Sigmoid colon (tissue), 7 donors: ENCODE data around the gene FCGBP. TPM values are rescaled to one million over a fixed set of nuclear protein-coding genes. Genes with fewer than 3 reads are reported as not detected.

Source experiments
- DNase-seq: peaks from one replicate; pipeline ENCODE4 v3.0.0-alpha.2; 2019
- H3K27ac ChIP-seq, 4 donors: fragments of 200-600 bp; sonication (generic); one replicate each; pipeline ENCODE4 v1.5.1; 2016 to 2019; ENCODE audit warnings: mild to moderate bottlenecking in 1 of 4
- H3K27me3 ChIP-seq, 3 donors: fragments of 200-600 bp; sonication (generic); one replicate each; pipeline ENCODE4 v1.5.1; 2019; ENCODE audit warnings: mild to moderate bottlenecking in 1 of 3
- H3K36me3 ChIP-seq, 4 donors: fragments of 200-600 bp; sonication (generic); one replicate each; pipeline ENCODE4 v1.5.1; 2016 to 2019
- H3K4me1 ChIP-seq, 4 donors: fragments of 200-600 bp; sonication (generic); one replicate each; pipeline ENCODE4 v1.5.1; 2017 to 2019
- H3K4me3 ChIP-seq, 4 donors: fragments of 200-600 bp; sonication (generic); one replicate each; pipeline ENCODE4 v1.5.1; 2017 to 2019; ENCODE audit warnings: mild to moderate bottlenecking in 2 of 4, moderate library complexity in 1 of 4
- H3K9me3 ChIP-seq, 4 donors: fragments of 200-600 bp in 3 of 4; sonication (generic) in 3 of 4; one replicate each; pipeline versions ENCODE4 v1.5.1 to v1.6.1; 2013 to 2019
- CTCF ChIP-seq, 4 experiments: fragments of 450-650 bp in 3 of 4; fragments of 200-600 bp in 1 of 4; IDR thresholded peaks; one replicate each; pipeline ENCODE4 v1.5.1; 2016 to 2019; ENCODE audit warnings: antibody characterized with exemption in 4 of 4, mild to moderate bottlenecking in 3 of 4, moderate library complexity in 2 of 4
- EP300 ChIP-seq, 4 donors: sonication (generic); formaldehyde crosslinking; IDR thresholded peaks; one replicate each; pipeline ENCODE4 v1.6.1; 2017; ENCODE audit warnings: antibody characterized with exemption in 4 of 4
- POLR2A ChIP-seq, 2 donors: fragments of 450-650 bp; IDR thresholded peaks; one replicate each; pipeline ENCODE4 v1.6.1; 2016; ENCODE audit warnings: antibody characterized with exemption in 2 of 2, mild to moderate bottlenecking in 2 of 2, moderate library complexity in 2 of 2
- POLR2AphosphoS5 ChIP-seq, 4 donors: sonication (generic); formaldehyde crosslinking; IDR thresholded peaks; one replicate each; pipeline ENCODE4 v1.6.1; 2017; ENCODE audit warnings: antibody characterized with exemption in 4 of 4
- WGBS, 2 donors: extraction: QIAGEN DNeasy Blood & Tissue Kit; methylation state at CpG; one replicate each; pipeline ENCODE4 v1.1.7; 2013; 5-methylcytosine and 5-hydroxymethylcytosine counted together
- intact Hi-C: fragments of 100-400 bp; cut with DNase I; formaldehyde crosslinking; loops from one replicate; pipeline ENCODE4 v1.15.1; 2023
- polyA plus RNA-seq, 3 donors: library from polyadenylated mRNA; stranded (reverse); fragments of 200-250 nt; gene quantifications; one replicate each; pipeline ENCODE4 v1.2.3, GENCODE V29; 2013
- total RNA-seq, 4 donors: library from RNA; depleted of rRNA; stranded (reverse); fragments of >200 nt; gene quantifications; one replicate each; pipeline ENCODE4 v1.1.0, GENCODE V29; 2016
- donor health status: healthy with polysubstance abuse.
- donor health status: Bipolar disorder and iron deficiency.
- donor health status: healthy.

Gene FCGBP
- total and polyA plus RNA-seq, 7 donors = 7.5 to 713 (median 83.5) TPM

GRCh38 chr19:39942366-39942730 lies 7.9 kb upstream of the FCGBP start:
- no peak for TF ChIP-seq POLR2A (IDR thresholded peaks at IDR 0.05)
- TF ChIP-seq EP300 (IDR thresholded peaks at IDR 0.05) = no peak
- no peak for TF ChIP-seq CTCF (IDR thresholded peaks at IDR 0.05)
- TF ChIP-seq POLR2AphosphoS5 (IDR thresholded peaks at IDR 0.05) = no peak
- Histone ChIP-seq H3K4me3 (no peak overlapping the region), H3K27ac (no peak overlapping the region), H3K27me3 (peaks cover 0 to 5% (median 0%) of the 10 kb centered on the region in 3 donors), H3K9me3 (peaks cover 0 to 8% (median 0%) of the 10 kb centered on the region in 4 donors), H3K4me1 (no peaks in the 10 kb centered on the region), H3K36me3 (no peaks in the 10 kb centered on the region)
- no peak for DNase-seq
- intact Hi-C loops = no loop called here
- 29 to 31% methylated on average over 4 of the region's 4 CpGs for WGBS, 2 donors

DNA sequence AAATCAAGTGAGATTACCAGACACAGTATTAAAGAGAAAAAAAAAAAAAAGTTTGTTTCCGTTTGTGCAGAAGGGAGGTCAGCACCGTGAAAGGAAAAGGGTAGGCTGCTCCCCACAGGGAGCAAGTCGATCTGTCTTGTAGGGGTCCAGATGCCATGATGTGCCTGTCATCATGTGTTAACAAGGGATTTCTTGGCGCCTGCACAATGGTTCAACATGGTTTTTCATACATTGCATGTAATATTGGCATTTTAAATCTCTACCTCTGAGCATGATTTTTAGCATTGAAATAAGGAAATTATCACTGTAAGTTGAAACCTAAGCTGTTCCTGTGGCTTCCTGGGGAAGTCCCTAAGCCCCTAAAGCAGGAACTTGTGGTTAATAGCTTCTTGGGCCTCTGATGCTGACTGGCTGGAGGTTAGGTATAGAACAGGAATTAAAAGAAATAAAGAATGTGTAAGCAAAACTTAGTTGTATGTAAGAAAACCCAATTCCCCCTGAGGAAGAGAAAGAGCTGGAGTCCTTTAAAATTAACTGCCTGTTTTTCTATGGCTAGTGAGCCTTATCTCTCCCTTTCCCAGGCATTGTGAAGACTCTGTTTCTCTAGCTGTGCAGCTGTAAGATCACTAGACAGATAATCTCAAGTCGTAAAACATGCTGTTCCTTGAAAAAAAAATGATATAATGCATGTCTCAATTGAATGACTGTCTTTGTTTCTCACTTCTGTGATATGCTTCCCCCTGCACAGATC lies 7.4 kb upstream of the FCGBP start:
- intact Hi-C loops = no loop called here
- Histone ChIP-seq H3K27me3 (peaks cover 0 to 5% (median 0%) of the 10 kb centered on the region in 3 donors), H3K4me3 (no peak overlapping the region), H3K9me3 (peaks cover 0 to 8% (median 0%) of the 10 kb centered on the region in 4 donors), H3K4me1 (no peaks in the 10 kb centered on the region), H3K27ac (no peak overlapping the region), H3K36me3 (no peaks in the 10 kb centered on the region)
- DNase-seq = no peak
- 12 to 20% methylated on average over 5 of the region's 5 CpGs for WGBS, 2 donors
- TF ChIP-seq POLR2AphosphoS5 (IDR thresholded peaks at IDR 0.05) (no peak), EP300 (IDR thresholded peaks at IDR 0.05) (no peak), CTCF (IDR thresholded peaks at IDR 0.05) (no peak), POLR2A (IDR thresholded peaks at IDR 0.05) (no peak)

DNA sequence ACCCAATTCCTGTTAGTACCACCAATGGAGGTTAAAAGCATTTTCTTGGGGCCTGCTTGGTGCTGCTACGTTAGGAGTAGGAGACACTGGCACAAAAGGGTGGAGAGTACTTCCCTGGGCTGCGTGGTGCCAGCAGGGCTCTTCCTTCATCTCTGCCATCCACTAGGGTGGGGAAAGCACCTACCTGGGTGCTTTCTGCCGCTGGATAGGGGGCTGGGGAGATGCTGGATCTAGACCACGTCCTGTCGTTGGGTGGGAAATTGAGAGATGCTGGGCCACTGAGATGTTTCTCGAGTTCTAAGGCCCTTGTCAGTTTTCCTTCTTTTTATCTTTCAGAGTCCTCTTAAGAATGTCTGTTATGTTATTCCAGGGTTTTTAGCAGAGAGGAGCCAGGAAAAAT lies 6.7 kb upstream of the FCGBP start:
- Histone ChIP-seq H3K27ac (no peak overlapping the region), H3K27me3 (no peaks in the 10 kb centered on the region), H3K9me3 (peaks cover 0 to 8% (median 0%) of the 10 kb centered on the region in 4 donors), H3K4me1 (no peaks in the 10 kb centered on the region), H3K4me3 (no peak overlapping the region), H3K36me3 (no peaks in the 10 kb centered on the region)
- 43 to 68% methylated on average over 6 of the region's 6 CpGs for WGBS, 2 donors
- TF ChIP-seq POLR2AphosphoS5 (IDR thresholded peaks at IDR 0.05) (no peak), CTCF (IDR thresholded peaks at IDR 0.05) (no peak), EP300 (IDR thresholded peaks at IDR 0.05) (no peak), POLR2A (IDR thresholded peaks at IDR 0.05) (no peak)
- intact Hi-C loops = no loop called here
- no peak for DNase-seq

- Histone ChIP-seq H3K4me1 (no peaks in the 10 kb centered on the region), H3K36me3 (no peaks in the 10 kb centered on the region), H3K27me3 (no peaks in the 10 kb centered on the region), H3K4me3 (no peak overlapping the region), H3K9me3 (peaks cover 0 to 8% (median 0%) of the 10 kb centered on the region in 4 donors), H3K27ac (no peak overlapping the region)
- TF ChIP-seq CTCF (IDR thresholded peaks at IDR 0.05) = no peak
- TF ChIP-seq POLR2AphosphoS5 (IDR thresholded peaks at IDR 0.05) = no peak
- TF ChIP-seq EP300 (IDR thresholded peaks at IDR 0.05) = no peak
- no peak for TF ChIP-seq POLR2A (IDR thresholded peaks at IDR 0.05)
- WGBS, 2 donors = 61 to 66% methylated on average over 1 of the region's 1 CpG
- DNase-seq = no peak
- intact Hi-C loops = no loop called here
These were observed 5.9 kb upstream of the FCGBP start for GRCh38 chr19:39940221-39940833.
